ENCODE data around the gene CA7. TPM values are rescaled to one million over a fixed set of nuclear protein-coding genes. Genes with fewer than 3 reads are reported as not detected.

Gene CA7
- total RNA-seq, 1 donor from 2014 or later = not detected

DNA sequence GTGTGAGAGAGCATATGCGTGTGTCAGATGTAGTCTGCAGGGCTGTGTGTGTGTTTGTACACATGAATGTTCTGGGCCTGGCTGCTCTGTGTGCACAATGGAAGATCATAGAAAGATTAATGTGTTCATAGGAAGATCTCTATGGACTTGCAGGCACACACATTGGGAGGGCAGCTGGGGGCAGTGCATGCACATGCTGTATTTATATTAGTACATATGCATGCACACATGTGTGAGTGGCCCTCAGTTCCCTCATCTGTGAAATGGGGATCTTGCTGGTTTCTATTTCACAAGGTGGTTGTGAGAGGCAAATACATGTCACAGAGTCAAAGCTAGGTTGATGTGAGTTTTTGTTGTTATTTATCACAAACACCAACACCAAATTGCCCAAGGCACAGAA lies 2.1 kb downstream of the CA7 start:
- DNase-seq (ENCODE audit: low spot score in 2 of 2) = peak in 1 of 2 donors; percentile 8
- H3K4me1 ChIP-seq = peaks cover 8 to 18% of the 10 kb centered on the region in 2 donors
- H3K27me3 ChIP-seq = peaks cover 15% of the 10 kb centered on the region
- intact Hi-C loops (cut with DNase I) = no loop called here
- no peak overlapping the region for H3K27ac ChIP-seq
- H3K4me3 ChIP-seq = no peak overlapping the region
- no peak for TF ChIP-seq CTCF (IDR thresholded peaks at IDR 0.05)
- no peaks in the 10 kb centered on the region for H3K36me3 ChIP-seq
- H3K9me3 ChIP-seq = no peaks in the 10 kb centered on the region

GRCh38 chr16:66846831-66847230 lies 2.6 kb downstream of the CA7 start:
- DNase-seq (ENCODE audit: low spot score in 2 of 2) = peak in 1 of 2 donors; percentile 39
- H3K9me3 ChIP-seq = no peaks in the 10 kb centered on the region
- no peak overlapping the region for H3K27ac ChIP-seq
- H3K4me1 ChIP-seq = peaks cover 8 to 18% of the 10 kb centered on the region in 2 donors
- intact Hi-C loops (cut with DNase I) = no loop called here
- no peak for TF ChIP-seq CTCF (IDR thresholded peaks at IDR 0.05)
- H3K36me3 ChIP-seq = no peaks in the 10 kb centered on the region
- peaks cover 15% of the 10 kb centered on the region for H3K27me3 ChIP-seq
- no peak overlapping the region for H3K4me3 ChIP-seq

- H3K4me1 ChIP-seq = peaks cover 8 to 18% of the 10 kb centered on the region in 2 donors
Observed at GRCh38 chr16:66847533-66848067, 3.4 kb downstream of the CA7 start.

DNA sequence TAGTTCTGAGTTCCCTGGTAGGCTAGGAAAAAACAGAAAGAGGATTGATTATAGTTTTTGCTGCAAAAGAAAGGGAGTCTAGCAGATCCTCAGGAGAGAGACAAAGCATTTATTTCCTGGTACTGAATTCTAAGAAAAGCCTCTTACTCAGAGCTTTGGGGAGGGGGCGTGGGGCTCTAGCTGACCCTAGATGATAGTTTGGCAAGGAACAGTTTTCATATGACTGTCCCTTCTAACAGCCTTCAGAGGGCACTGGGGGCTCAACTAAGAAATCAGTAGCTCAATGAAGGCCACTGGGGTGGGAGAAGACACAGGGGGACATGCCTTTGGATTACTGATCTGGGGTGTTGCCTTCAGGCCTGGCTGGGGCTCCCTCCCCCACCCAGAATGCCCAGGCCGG lies 4.0 kb downstream of the CA7 start:
- intact Hi-C loops (cut with DNase I) = no loop called here
- DNase-seq (ENCODE audit: low spot score in 2 of 2) = no peak
- Histone ChIP-seq H3K4me3 (no peak overlapping the region), H3K9me3 (no peaks in the 10 kb centered on the region), H3K36me3 (no peaks in the 10 kb centered on the region), H3K4me1 (peaks cover 8 to 18% of the 10 kb centered on the region in 2 donors), H3K27ac (no peak overlapping the region), H3K27me3 (peaks cover 15% of the 10 kb centered on the region)
- no peak for TF ChIP-seq CTCF (IDR thresholded peaks at IDR 0.05)

More at GRCh38 chr16:66847533-66848067, 3.4 kb downstream of the CA7 start:
- peaks cover 15% of the 10 kb centered on the region for H3K27me3 ChIP-seq
- intact Hi-C loops (cut with DNase I) = no loop called here
- peak in 1 of 2 donors; percentile 27 for DNase-seq (ENCODE audit: low spot score in 2 of 2)
- no peak overlapping the region for H3K4me3 ChIP-seq
- TF ChIP-seq CTCF (IDR thresholded peaks at IDR 0.05) = no peak
- H3K27ac ChIP-seq = no peak overlapping the region
- no peaks in the 10 kb centered on the region for H3K36me3 ChIP-seq
- no peaks in the 10 kb centered on the region for H3K9me3 ChIP-seq

DNA sequence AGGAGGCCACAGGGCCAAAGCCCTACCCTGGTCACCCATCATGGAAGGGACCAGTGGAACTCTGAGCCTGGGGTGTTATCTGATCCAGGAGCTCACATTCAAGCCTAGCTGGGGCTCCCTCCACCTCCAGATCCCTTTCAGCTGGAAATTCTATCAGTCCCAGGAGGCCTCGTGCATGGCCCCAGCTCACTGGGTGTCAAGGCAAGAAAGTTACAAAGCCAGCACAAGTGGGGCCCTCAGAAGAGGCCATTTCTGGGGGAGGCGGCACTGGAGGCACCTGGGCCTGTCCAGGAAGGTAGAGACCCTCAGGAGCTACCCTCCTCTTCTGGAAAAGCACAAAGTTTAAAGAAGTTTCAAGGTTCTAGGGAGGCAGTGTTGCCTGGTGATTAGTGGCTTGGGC lies 4.8 kb downstream of the CA7 start:
- no peak overlapping the region for H3K27ac ChIP-seq
- H3K4me1 ChIP-seq = peaks cover 8 to 17% of the 10 kb centered on the region in 2 donors
- DNase-seq (ENCODE audit: low spot score in 2 of 2) = peak in 1 of 2 donors; percentile 47
- no peaks in the 10 kb centered on the region for H3K36me3 ChIP-seq
- H3K9me3 ChIP-seq = no peaks in the 10 kb centered on the region
- TF ChIP-seq CTCF (IDR thresholded peaks at IDR 0.05) = no peak
- intact Hi-C loops (cut with DNase I) = no loop called here
- no peak overlapping the region for H3K4me3 ChIP-seq
- H3K27me3 ChIP-seq = peaks cover 15% of the 10 kb centered on the region

DNA sequence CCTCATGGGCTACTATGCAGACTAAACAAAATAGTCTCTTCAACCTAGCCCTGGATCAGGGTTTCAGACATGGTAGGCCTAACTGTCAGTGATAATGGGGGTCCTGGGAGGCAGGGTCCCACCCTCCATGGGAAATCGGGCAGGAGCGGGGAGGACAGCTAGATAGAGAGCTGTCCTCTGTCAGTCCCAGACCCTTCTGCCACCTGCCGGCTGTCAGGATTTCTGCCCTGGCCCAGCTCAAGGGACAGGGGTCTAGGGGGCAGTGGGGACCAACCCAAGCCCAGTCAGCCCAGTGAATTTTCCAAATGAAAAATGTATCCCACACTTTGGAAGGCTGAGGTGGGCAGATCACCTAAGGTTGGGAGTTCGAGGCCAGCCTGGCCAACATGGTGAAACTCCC lies 5.3 kb downstream of the CA7 start:
- Histone ChIP-seq H3K27ac (no peak overlapping the region), H3K9me3 (no peaks in the 10 kb centered on the region), H3K36me3 (no peaks in the 10 kb centered on the region), H3K27me3 (peaks cover 10% of the 10 kb centered on the region), H3K4me3 (no peak overlapping the region), H3K4me1 (peaks cover 5 to 12% of the 10 kb centered on the region in 2 donors)
- intact Hi-C loops (cut with DNase I) = no loop called here
- DNase-seq (ENCODE audit: low spot score in 2 of 2) = peak in 1 of 2 donors; percentile 21
- no peak for TF ChIP-seq CTCF (IDR thresholded peaks at IDR 0.05)

Measured in ascending aorta (tissue), 2 donors.